Osteoblast (primary cell): ENCODE measurements around the gene ALDH3A1. TPM values are rescaled to one million over a fixed set of nuclear protein-coding genes. Genes with fewer than 3 reads are reported as not detected.

ENCODE experiments used
- DNase-seq: peaks from one replicate; pipeline ENCODE4 v3.0.0; 2011; ENCODE audit warnings: low spot score, mixed read lengths; ENCODE audit not compliant: insufficient read length; ENCODE audit errors: missing footprints
- H2AFZ ChIP-seq: 2 replicates; pipeline ENCODE4 v1.6.0; 2011; ENCODE audit warnings: mild to moderate bottlenecking, low read length
- H3K27ac ChIP-seq: 2 replicates; pipeline ENCODE4 v1.5.1; 2011; ENCODE audit warnings: mild to moderate bottlenecking, low read depth, low read length, moderate library complexity
- H3K27me3 ChIP-seq: 2 replicates; pipeline ENCODE4 v1.6.0; 2012; ENCODE audit warnings: mild to moderate bottlenecking, control low read depth, inconsistent platforms, low read length, moderate library complexity; ENCODE audit not compliant: insufficient read depth
- H3K36me3 ChIP-seq: 2 replicates; pipeline ENCODE4 v1.5.1; 2011; ENCODE audit warnings: mild to moderate bottlenecking, low read length, control low read depth, moderate library complexity; ENCODE audit not compliant: insufficient read depth
- H3K4me1 ChIP-seq: 2 replicates; pipeline ENCODE4 v1.5.1; 2011; ENCODE audit warnings: mild to moderate bottlenecking, low read length, control low read depth, moderate library complexity; ENCODE audit not compliant: insufficient read depth
- H3K4me2 ChIP-seq: 2 replicates; pipeline ENCODE4 v1.6.0; 2011; ENCODE audit warnings: mild to moderate bottlenecking, low read length; ENCODE audit not compliant: insufficient read depth
- H3K4me3 ChIP-seq: fragments of 200-600 bp; sonication (generic); 3 replicates; pipeline ENCODE4 v1.5.1; 2012; ENCODE audit warnings: mild to moderate bottlenecking, low read length, inconsistent platforms; ENCODE audit not compliant: insufficient read depth
- H3K79me2 ChIP-seq: 2 replicates; pipeline ENCODE4 v1.6.0; 2012; ENCODE audit warnings: mild to moderate bottlenecking, low read length, control low read depth, inconsistent platforms; ENCODE audit not compliant: insufficient read depth
- H3K9me3 ChIP-seq: 2 replicates; pipeline ENCODE4 v1.5.1; 2011; ENCODE audit warnings: low read depth, low read length, control low read depth
- H4K20me1 ChIP-seq: 2 replicates; pipeline ENCODE4 v1.6.0; 2012; ENCODE audit warnings: mild to moderate bottlenecking, low read length, control low read depth; ENCODE audit not compliant: insufficient read depth
- total RNA-seq: library from RNA; depleted of rRNA; stranded (reverse); fragments of >200 nt; gene quantifications from 2 replicates; pipeline ENCODE4 v1.2.3, GENCODE V29; 2012
- TF ChIP-seq, protein P1 (sequence below): IDR thresholded peaks from 2 replicates; pipeline ENCODE4 v1.5.1; 2011; ENCODE audit warnings: mild to moderate bottlenecking, low read depth, low read length, moderate library complexity; ENCODE audit errors: extremely low read depth

Gene ALDH3A1
- total RNA-seq, 1 donor, result under 0.01 TPM

DNA sequence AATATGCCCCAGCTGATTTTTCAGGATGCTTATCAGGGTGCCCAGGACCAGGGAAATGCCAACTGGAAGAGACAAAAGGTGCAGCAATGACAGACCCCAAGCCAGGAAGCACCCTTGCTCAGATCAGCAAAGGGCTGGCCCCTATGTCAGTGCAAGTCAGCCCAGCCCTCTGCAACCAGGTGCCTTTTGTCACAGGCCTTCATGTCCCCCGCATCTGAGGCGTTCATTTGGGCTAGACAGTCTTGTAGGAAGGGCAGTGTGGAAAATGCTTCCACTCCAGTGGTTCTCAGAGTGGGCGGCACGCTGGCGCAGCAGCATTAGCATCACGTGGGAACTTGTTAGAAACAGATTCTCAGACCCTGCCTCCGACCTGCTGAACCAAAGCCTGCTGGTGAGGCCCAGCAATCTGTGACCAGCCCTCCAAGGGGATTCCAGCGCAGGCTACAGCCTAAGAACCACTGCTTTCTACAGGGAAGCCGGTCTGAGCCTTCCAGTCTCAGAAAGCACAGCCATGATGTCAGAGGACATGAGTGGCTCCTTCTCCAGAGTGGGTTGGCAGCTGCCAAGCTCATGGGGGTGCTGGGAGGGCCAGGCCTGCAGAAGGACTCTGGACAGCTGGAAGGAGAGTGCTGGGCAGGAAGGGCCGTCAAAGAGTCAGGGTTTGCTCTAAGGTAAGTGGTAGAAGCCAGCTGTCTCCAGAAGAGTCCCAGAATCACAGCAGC is 44.8 kb downstream of the ALDH3A1 start:
- no peaks in the 10 kb centered on the region for H3K27me3 ChIP-seq
- no peak overlapping the region for H3K27ac ChIP-seq
- H3K4me3 ChIP-seq, result no peak overlapping the region
- no peaks in the 10 kb centered on the region for H3K36me3 ChIP-seq
- H4K20me1 ChIP-seq, result no peaks in the 10 kb centered on the region
- no peaks in the 10 kb centered on the region for H3K9me3 ChIP-seq
- DNase-seq, result no peak
- TF ChIP-seq, protein P1, sequence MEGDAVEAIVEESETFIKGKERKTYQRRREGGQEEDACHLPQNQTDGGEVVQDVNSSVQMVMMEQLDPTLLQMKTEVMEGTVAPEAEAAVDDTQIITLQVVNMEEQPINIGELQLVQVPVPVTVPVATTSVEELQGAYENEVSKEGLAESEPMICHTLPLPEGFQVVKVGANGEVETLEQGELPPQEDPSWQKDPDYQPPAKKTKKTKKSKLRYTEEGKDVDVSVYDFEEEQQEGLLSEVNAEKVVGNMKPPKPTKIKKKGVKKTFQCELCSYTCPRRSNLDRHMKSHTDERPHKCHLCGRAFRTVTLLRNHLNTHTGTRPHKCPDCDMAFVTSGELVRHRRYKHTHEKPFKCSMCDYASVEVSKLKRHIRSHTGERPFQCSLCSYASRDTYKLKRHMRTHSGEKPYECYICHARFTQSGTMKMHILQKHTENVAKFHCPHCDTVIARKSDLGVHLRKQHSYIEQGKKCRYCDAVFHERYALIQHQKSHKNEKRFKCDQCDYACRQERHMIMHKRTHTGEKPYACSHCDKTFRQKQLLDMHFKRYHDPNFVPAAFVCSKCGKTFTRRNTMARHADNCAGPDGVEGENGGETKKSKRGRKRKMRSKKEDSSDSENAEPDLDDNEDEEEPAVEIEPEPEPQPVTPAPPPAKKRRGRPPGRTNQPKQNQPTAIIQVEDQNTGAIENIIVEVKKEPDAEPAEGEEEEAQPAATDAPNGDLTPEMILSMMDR, result no peak
- H3K4me2 ChIP-seq, result no peak overlapping the region
- no peak overlapping the region for H2AFZ ChIP-seq
- no peaks in the 10 kb centered on the region for H3K79me2 ChIP-seq
- H3K4me1 ChIP-seq, result no peaks in the 10 kb centered on the region

DNA sequence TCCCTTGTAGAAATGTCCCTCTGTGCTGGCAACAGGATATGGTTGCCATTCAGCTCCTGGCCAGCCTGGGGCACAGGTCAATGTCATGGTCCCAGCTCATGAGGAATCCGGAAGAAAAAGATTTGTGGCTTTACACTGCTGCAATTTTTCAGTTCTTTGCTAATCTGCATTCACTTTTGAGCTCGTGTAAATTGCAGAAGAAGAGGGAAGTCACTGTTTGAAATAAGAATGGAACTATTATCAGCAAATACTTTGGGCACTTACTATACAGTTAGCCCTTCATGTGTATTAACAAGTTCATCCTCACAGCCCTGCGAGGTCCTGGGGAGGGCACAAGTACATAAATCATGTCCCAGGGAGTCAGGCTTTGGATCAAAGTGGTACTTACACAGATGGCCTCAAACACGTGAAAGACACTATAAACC is 45.9 kb downstream of the ALDH3A1 start:
- Histone ChIP-seq H3K27ac (no peak overlapping the region), H3K4me2 (no peak overlapping the region), H3K79me2 (no peaks in the 10 kb centered on the region), H2AFZ (no peak overlapping the region), H3K36me3 (no peaks in the 10 kb centered on the region), H3K4me3 (no peak overlapping the region), H4K20me1 (no peaks in the 10 kb centered on the region), H3K4me1 (no peaks in the 10 kb centered on the region), H3K27me3 (no peaks in the 10 kb centered on the region), H3K9me3 (no peaks in the 10 kb centered on the region)
- TF ChIP-seq, protein P1, result no peak
- DNase-seq, result peak; percentile 82

Other genes starting within 250 kb of the ALDH3A1 start
- gene SLC47A1, start 214.4 kb downstream of the ALDH3A1 start, total RNA-seq, result 0.88 and 1.1 TPM in 2 replicates
- 61.0 and 82.2 TPM in 2 replicates for gene ALDH3A2, start 99.5 kb downstream of the ALDH3A1 start, total RNA-seq
- not detected in 2 replicates for gene SLC47A2, start 31.7 kb downstream of the ALDH3A1 start, total RNA-seq
- gene ULK2, start 119.6 kb upstream of the ALDH3A1 start, total RNA-seq, result 27.5 and 37.1 TPM in 2 replicates
- gene AKAP10, start 229.5 kb upstream of the ALDH3A1 start, total RNA-seq, result 27.5 and 31.5 TPM in 2 replicates